Type B pancreatic cell (in vitro differentiated cells): Measurements from ENCODE around the gene TANGO6. TPM values are rescaled to one million over a fixed set of nuclear protein-coding genes. Genes with fewer than 3 reads are reported as not detected.

Experiments used
- DNase-seq: peaks from one replicate; pipeline ENCODE4 v3.0.0; 2021; ENCODE audit warnings: mixed read lengths; ENCODE audit not compliant: unreplicated experiment; ENCODE audit errors: extremely low spot score
- H3K27ac Mint-ChIP-seq: 2 replicates; pipeline ENCODE4 v1.8.0; 2021; ENCODE audit warnings: mild to moderate bottlenecking, mixed read lengths
- H3K27me3 Mint-ChIP-seq: 2 replicates; pipeline ENCODE4 v1.8.0; 2021; ENCODE audit warnings: mixed read lengths
- H3K36me3 Mint-ChIP-seq: 2 replicates; pipeline ENCODE4 v1.8.0; 2021; ENCODE audit warnings: mixed read lengths
- H3K4me1 Mint-ChIP-seq: one replicate; pipeline ENCODE4 v1.8.0; 2021; ENCODE audit warnings: mixed read lengths; ENCODE audit not compliant: unreplicated experiment
- H3K4me3 Mint-ChIP-seq: 2 replicates; pipeline ENCODE4 v1.8.0; 2021; ENCODE audit warnings: mild to moderate bottlenecking, mixed read lengths
- H3K9me3 Mint-ChIP-seq: 2 replicates; pipeline ENCODE4 v1.8.0; 2021; ENCODE audit warnings: mixed read lengths
- CTCF ChIP-seq: fragments of 200-600 bp; sonication (generic); conservative IDR thresholded peaks from 2 replicates; pipeline ENCODE4 v1.5.0; 2021; ENCODE audit warnings: antibody characterized with exemption, mild to moderate bottlenecking
- total RNA-seq: library from RNA; stranded (reverse); gene quantifications from 2 replicates; pipeline ENCODE4 v1.2.1, GENCODE V29; 2021; ENCODE audit warnings: low replicate concordance

TANGO6 gene
- total RNA-seq, 1 donor from 2014 or later = 13.0 TPM

GRCh38 chr16:68866933-68867332, 23.6 kb downstream of the TANGO6 start:
- H3K9me3 Mint-ChIP-seq = no peaks in the 10 kb centered on the region
- no peaks in the 10 kb centered on the region for H3K27me3 Mint-ChIP-seq
- H3K36me3 Mint-ChIP-seq = peaks cover 3% of the 10 kb centered on the region
- no peak overlapping the region for H3K27ac Mint-ChIP-seq
- H3K4me3 Mint-ChIP-seq = no peak overlapping the region
- DNase-seq = no peak
- no peaks in the 10 kb centered on the region for H3K4me1 Mint-ChIP-seq
- no peak for TF ChIP-seq CTCF

GRCh38 chr16:68869492-68870088, 26.3 kb downstream of the TANGO6 start:
- H3K27me3 Mint-ChIP-seq = no peaks in the 10 kb centered on the region
- H3K9me3 Mint-ChIP-seq = no peaks in the 10 kb centered on the region
- H3K4me1 Mint-ChIP-seq = no peaks in the 10 kb centered on the region
- DNase-seq = no peak
- H3K4me3 Mint-ChIP-seq = no peak overlapping the region
- no peak overlapping the region for H3K27ac Mint-ChIP-seq
- no peak for TF ChIP-seq CTCF
- peaks cover 3% of the 10 kb centered on the region for H3K36me3 Mint-ChIP-seq

- peaks cover 13% of the 10 kb centered on the region for H3K36me3 Mint-ChIP-seq
- H3K9me3 Mint-ChIP-seq = no peaks in the 10 kb centered on the region
- no peak for DNase-seq
- no peaks in the 10 kb centered on the region for H3K27me3 Mint-ChIP-seq
- no peak overlapping the region for H3K27ac Mint-ChIP-seq
- H3K4me3 Mint-ChIP-seq = no peak overlapping the region
- H3K4me1 Mint-ChIP-seq = no peaks in the 10 kb centered on the region
- TF ChIP-seq CTCF = no peak
Observed at GRCh38 chr16:68873635-68874471, 30.5 kb downstream of the TANGO6 start.

- H3K4me1 Mint-ChIP-seq = no peaks in the 10 kb centered on the region
- TF ChIP-seq CTCF = no peak
- no peak for DNase-seq
- no peaks in the 10 kb centered on the region for H3K27me3 Mint-ChIP-seq
- H3K36me3 Mint-ChIP-seq = peaks cover 17% of the 10 kb centered on the region
- H3K9me3 Mint-ChIP-seq = no peaks in the 10 kb centered on the region
- no peak overlapping the region for H3K4me3 Mint-ChIP-seq
- H3K27ac Mint-ChIP-seq = no peak overlapping the region
Observed at GRCh38 chr16:68875871-68876270, 32.5 kb downstream of the TANGO6 start.

GRCh38 chr16:68883685-68884084, 40.4 kb downstream of the TANGO6 start:
- Mint-ChIP-seq H3K27ac (no peak overlapping the region), H3K27me3 (no peaks in the 10 kb centered on the region), H3K4me3 (no peak overlapping the region), H3K9me3 (no peaks in the 10 kb centered on the region), H3K36me3 (peaks cover 4% of the 10 kb centered on the region), H3K4me1 (peaks cover 19% of the 10 kb centered on the region)
- TF ChIP-seq CTCF = no peak
- no peak for DNase-seq
